ENCODE measurements around the gene KCTD14.

- TF ChIP-seq CTCF (conservative IDR thresholded peaks at IDR 0.05; ENCODE audit: low read depth, low read length) (no peak), POLR2A (IDR thresholded peaks at IDR 0.05; ENCODE audit: low read depth, low read length) (no peak)
Observed at GRCh38 chr11:77999446-78000030, 23.5 kb downstream of the KCTD14 start.
